HG02798 (cell line): Measurements from ENCODE around the gene CFAP46.

ENCODE experiments used
- ATAC-seq: cut with Tn5 transposase; IDR thresholded peaks from one replicate; pipeline ENCODE4 v1.9.1; 2021; ENCODE audit warnings: mild to moderate bottlenecking; ENCODE audit not compliant: unreplicated experiment, poor library complexity

Gene CFAP46

DNA sequence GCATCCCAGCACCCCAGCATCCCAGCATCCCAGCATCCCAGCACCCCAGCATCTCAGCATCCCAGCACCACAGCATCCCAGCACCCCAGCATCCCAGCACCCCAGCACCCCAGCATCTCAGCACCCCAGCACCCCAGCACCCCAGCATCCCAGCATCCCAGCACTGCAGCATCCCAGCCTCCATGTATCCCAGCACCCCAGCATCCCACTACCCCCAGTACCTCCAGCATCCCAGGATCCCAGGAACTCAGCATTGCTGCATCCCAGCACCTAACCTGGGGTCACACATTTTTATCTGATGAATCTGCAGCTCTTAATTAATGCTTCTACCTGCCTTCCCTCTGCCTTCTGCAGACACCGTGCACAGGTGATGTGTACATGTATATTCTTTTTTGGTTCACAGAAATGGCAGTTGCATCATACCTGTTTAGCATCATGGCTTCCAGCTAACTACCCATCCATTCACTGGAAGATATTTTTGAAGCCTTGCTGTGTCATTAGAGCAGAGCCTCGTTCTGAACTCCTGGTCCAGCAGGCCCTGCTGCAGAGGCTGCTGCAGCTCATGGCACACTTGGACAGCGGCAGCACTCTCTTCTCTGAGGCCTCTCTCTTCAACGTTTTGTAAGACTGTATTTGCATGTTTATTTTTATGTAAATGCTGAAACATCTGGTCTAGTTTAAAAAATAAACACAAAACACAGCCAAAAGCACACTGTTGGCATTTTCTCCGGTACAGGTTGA, 4.6 kb upstream of the CFAP46 start:
- no peak for ATAC-seq

DNA sequence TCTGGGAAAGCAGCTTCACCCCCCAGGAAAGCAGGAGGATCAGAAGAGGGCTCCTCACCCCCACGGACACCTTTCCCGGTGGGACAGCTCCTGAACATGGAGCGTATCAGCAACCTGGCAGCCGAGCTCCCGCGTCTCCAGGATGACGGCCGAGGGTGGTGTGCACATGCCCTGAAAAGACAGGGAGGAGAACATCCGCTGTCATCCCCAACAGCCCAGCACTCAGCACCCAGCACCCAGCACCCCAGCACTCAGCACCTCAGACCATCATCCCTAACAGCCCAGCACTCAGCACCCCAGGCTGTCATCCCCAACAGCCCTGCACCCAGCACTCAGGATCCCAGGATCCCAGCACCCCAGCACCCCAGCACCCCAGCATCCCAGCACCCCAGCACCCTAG, 3.9 kb upstream of the CFAP46 start:
- no peak for ATAC-seq

DNA sequence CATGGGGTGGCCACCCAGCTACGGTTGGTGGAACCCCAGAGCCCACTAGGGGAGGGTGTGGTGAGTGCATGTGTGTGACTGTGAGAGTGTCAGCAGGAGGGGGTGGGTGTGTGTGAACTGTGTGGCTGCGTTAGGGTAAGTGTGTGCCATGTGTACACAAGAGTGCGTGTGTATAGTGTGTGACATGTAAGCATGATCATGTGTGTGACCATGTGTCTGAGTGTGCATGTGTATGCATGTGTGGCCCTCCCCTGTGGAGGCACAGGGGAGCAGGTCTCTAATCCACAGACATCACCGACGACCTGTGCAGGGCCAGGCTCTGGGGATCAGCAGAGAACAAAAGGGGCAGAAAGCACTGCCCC, 3.5 kb upstream of the CFAP46 start:
- no peak for ATAC-seq

DNA sequence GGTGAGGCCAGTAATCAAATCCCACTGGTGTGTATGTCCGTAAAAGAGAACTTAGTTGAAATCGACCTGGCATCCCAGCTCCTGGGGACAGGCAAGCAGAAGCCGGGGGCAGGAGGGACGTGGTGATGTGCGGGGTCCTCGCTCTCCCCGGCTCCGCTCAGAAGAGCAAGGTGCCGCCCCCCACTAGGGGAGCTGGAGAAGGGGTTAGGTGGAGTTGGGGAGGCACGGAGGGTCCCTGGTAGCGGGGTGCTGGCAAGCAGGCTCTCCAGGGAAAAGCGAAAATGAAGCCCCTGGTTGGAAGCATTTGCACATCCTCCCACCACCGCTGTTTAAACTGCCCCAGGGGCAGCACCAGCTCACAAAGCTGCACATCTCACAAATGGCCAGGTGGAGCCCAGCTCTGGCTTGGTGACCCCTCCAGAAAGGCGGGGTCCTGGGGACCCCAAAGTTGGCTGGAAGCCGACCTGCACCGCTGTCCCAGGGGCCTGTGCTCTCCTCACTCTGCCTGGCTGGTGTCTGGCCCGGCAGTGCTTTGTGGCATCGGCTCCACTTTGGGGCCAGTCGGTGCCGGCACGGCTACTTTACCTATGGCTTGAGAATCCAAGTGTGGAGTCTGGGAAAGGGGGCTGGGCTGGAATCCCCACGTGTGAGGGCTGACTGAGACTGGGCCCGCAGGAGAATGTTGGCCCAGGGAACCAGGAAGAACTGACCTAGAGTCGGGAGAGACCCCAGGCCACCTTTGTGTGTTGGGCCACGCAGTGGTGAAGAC, 2.9 kb upstream of the CFAP46 start:
- no peak for ATAC-seq

DNA sequence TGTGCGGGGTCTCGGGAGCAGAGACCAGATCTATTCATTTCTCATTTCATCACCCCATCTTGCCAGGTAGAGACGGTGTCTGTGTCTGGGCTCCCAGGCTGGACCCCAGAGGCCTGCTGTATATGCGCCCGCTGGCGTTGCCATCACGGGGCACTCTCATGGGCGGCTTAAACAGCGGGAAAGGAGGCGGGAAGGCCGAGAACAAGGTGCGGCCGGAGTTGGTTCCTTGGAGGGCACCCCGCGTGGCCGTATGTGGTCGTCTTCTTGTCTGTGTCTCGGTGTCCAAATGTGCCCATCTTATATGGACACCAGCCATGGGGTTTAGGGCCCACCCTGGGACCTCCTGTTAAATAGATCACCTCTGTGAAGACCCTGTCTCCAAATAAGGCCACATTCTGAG, 2.1 kb upstream of the CFAP46 start:
- ATAC-seq, result no peak

DNA sequence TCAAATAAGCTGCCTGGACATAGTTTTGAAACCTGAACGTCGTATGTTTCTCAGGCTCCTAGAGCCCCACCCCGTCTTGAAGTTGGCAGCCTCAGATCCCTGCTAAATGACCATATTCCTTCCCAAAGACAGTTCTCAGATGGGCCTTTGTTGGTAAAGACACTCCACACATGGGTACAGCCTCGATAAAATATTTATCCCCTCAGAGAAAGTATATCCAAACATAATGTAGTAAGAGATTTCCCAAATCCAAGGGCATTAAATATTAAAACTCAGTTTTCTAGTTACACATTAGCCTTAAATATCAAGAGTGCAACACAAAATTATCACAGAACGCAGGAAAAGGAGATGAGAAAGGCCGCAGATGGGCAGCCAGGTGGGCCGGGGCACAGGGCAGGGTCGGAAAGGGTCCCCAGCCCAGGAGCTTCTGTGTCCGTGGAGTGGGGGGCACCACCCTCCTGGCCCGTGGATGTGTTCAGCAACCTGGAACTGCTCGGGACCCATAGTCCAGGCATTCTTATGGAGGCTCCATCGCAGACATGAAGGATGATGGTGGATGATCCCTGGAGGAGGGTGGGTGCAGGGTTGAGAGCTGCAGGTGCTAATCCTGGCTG, 1.5 kb upstream of the CFAP46 start:
- no peak for ATAC-seq

DNA sequence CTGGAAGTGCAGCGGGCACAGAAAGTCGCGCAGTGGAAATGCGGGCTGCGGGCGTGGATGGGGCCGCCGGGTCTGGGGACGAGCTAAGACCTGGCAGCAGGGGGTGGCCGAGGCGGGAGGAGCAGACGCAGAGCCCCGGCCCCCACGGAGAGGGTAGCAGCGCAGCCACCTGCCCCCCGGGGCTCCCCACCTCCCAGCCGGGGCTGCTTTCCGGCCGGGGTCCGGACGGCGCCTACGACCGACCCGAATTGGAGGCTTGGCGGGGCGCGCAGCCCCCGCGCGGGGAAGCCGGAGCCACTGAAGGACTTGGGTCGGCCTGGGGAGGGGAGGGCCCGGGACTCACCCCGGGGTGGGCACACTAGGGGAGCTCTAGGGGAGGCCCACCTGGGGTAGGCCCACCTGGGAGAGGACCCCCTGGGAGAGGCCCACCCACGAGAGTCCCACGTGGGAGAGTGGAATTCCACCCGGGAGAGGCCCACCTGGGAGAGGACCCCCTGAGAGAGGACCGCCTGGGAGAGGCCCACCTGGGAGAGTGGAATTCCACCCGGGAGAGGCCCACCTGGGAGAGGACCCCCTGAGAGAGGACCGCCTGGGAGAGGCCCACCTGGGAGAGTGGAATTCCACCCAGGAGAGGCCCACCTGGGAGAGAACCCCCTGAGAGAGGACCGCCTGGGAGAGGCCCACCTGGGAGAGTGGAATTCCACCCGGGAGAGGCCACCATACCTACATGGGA, 854 bp upstream of the CFAP46 start:
- ATAC-seq, result no peak

DNA sequence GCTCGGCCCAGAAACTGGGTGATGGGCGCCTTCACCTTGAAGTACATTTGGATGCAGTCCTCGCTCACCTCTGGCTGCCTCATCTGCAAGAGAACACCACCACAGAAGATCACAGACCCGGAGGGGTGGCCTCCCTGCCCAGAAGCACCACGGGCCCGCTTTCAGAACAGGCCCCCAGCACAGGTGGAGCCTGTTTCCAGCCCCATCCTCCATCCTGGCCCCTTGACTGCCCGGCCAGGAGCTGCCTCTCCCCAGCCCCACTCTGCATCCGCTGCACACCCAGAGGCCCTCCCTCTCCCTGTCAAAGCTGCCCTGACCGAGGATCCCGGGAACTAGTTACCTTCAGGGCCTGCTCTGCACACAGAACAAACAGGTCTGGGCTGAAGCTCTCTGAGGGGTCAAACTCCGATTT, 724 bp downstream of the CFAP46 start:
- ATAC-seq, result no peak

DNA sequence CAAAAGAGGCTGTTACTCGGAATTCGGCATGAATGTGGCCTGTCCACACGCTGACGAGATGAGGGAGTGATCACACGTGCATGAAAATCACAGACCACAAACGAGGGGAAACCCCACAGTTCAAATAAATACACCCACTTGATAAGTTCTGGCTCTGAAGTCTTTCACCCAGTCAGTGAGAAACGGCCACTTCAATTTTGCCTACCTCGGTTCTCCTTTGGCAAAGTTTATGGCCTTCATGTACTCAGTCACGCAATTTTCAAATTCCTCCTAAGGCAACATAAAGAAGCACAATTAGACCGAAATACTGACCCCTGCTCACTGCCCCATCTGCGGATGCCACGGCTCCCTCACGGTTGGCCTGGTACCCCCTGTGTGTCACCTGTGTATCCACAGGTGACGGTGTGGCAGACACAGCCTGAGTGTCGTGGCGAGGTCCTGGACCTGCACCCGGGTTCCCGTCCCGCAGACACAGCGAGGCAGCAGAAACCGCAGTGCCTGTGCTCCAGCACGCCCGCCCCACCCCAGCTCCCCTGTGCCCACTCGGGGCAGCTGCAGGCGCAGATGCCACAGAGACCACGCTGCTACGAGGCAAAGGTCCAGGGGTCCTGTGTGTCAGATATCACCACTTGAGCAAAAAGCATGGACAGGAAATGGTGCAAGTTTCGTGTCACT, 1.4 kb downstream of the CFAP46 start:
- no peak for ATAC-seq

DNA sequence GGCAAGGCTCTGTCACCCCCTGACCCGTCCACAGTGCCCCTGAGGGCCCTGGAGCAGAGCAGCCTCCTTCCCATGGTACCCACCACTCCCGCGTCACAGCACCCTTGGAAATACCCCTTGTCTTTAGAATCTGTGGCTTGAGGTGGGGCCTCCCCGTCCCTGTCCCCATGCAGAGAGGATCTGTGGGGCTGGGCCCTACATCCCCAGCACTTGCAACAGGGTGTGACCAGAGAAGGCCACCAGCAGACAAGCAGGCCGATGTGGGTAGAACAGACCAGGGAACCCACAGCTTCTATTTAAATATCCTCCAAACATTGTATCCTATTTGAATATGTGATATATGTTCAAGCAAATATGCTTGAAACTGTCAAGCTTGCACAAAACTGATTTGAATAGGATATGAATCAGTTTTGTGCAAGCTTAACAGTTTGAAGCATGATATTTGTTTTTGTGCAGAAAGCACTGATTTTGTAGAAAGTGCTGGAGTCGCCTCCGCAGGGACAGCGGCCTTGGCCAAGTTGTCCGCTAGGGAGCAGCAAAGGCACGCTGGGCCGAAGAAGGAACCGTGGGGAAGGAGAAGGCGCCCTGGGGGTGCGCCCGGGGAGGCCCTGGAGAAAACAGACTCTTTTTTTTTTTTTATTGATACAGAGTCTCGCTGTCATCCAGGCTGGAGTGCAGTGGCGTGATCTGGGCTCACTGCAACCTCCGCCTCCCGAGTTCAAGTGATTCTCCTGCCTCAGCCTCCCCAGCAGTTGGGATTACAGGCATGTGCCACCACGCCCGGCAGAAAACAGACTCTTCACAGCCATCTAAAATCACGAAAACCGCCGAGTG, 2.2 kb downstream of the CFAP46 start:
- ATAC-seq, result peak; percentile 43

DNA sequence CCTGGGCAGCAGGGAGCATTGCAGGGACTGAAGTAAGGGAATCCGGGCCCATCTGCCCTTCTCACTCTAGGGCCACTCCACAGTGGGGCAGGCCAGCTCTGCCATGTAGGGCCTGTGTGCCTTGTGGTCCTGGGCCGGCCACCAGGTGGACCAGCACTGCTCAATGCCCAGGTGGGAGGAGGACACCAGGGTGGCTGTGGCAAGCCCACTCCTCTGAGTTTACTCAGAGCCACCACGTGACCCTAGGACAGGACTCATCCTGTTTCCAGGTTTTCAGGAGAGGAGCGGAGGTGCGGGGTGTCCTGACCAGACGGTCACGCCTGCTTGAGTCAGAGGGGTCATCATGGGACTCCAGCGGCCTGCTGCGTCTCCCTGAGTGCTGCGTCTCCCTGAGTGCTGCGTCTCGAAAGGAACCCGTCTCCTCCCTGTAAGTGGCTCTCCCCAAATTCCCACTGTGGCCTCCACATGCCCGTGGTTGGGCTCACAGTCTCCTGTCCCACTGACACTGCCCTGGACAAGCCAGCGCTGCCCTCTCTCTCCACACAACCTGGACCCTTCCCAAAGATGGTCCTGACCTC, 2.9 kb downstream of the CFAP46 start:
- no peak for ATAC-seq

DNA sequence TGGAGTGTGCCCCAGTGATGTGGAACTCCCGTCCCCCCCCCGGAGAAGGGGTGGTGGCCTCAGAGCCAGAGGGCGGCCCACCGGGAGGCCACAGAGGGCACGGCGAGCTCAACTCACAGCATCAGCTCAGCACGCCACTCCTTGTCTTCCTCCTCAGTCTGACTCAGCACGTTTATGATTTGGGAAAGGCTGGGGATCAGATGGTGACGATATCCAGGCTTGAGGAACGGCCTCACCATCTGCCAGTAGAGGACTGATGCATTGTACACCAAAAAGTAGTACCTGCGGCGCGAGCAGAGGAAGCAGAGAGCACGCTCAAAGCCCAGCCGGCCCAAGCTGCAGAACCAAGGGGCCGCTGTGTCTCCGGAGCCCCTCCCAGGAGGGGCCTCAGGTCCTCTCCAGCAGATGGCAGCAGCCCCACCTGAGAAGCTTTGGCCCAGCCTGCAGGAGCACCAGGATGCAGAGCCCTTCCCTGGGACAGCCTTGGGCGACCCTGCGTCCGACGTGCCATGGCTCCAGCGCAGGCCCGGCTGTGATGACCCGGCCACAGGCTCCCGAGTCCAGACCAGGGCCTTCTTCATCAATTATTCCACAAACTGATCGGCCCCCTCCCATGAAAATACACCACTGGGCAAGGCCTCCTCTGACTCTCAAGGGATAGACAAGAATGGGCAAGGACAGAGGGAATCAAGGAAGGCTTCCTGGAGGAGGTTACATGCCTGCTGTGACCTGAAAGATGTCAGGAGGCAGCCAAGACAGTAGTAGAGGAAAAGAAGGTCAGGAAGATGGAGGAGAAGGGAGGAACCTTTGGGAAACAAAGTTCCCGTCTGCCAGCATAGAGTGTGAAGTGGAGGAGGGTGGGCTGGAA, 3.7 kb downstream of the CFAP46 start:
- no peak for ATAC-seq

DNA sequence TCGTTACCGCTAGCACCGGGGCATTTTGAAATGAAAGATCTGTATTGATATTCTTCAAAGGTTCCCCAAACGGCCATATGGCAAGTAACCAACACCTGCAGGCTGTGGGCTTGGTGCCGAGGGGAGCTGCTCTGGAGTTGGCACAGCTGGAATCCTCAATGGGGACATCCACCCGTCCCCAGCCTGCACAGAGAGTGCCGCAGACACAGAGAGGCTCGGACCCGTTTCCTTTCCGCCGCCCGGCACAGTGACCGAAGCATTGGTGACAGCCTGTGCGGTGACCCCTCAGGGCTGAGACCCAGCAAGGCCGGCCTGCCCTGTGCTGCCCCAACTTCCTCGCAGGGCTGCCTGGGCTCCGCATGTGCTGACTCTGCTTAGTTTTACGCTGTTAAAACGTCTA, 4.5 kb downstream of the CFAP46 start:
- ATAC-seq, result no peak

DNA sequence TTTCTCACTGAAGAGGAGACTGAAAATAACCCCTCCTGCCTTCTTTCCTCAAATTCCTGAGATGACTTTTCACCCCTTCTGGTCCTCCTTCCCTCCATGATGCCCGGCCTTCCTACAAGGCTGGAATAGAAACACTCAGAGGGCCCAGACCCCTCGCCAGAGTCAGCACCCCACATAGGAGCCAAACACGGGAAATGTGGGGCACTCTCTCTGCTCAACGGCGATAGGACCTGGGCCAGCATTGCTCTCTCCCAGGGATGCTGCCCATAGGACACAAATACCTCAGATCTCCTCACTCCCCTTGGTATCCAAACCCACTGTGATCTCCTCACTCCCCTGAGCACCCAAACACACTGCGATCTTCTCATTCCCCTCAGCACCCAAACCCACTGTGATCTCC, 7.4 kb downstream of the CFAP46 start:
- no peak for ATAC-seq

DNA sequence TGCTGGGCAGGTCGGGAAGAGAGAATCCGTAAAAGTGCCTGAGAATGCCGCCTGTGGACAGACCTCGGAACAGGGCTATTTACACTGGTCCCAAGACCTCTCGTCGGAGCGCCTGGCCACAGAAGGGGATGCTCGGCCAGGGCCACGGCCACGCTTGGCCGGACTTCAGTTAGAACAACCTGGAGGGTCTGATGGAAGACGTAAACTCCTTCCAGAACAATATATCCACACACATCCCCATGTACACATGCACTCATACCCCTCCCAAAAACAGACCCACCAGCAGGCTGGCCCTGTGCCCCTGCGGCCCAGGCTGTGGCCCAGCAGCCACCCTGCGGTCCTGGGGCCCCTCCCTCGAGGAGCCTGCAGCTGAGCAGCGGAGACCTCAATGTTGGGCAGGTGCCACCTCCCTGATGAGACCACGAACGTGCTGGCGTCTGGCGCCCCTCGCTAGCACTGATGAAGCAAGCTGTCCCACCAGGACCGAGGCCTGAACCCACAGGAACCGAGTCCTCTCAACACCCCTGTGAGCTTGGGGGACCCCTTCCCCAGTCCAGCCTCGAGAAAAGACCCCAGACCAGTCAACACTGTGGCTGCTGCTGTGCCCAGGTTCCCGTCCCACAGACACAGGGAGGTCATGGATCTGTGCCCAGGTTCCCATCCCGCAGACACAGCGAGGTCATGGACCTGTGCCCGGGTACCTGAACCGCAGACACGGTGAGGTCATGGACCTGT, 8.9 kb downstream of the CFAP46 start:
- ATAC-seq, result no peak

DNA sequence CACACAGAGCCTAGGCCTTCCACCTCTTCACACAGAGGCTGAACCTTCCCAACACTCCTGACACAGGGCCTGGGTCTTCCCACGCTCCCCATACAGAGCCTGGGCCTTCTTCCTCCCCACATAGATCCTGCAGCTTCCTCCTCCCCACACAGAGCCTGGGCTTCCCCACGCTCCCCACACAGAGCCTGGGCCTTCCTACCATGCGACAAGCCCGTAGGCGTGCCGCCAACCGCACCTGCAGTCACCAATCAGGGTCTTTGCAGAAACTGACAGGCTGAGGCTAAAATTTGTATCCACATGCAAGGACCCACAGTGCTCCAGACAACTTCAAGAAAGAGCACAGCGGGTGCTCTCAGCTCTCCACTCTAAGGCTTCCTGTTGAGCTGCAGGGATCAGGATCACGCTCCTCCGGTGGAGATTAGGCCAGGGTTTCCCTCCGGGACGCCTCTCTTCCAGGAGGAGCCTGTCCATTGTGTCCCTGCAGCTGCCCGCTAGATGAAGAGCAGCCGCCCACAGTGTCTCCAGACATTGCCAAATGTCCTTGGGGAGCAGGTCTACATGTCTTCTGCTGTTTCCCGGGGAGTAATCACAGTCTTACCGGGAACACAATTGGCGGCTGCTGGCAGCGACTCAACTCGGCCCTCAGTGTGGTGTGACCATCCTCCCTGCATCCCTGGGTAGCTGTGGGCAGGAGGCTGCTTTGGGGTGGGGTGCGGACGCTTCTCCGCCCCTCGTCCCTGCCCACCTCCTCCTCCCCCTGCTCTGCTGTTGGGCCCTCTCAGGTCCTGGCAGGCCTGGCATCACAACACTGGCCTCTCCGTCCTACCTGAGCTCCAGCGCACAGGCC, 9.7 kb downstream of the CFAP46 start:
- ATAC-seq, result no peak
